SU-DHL-6 (cell line): Measurements from ENCODE around the gene EFNB1.
"Not testable (repeated sequence)": the region's sequence is repeated elsewhere in the genome, so short reads cannot be mapped to it uniquely, and the experiment has no call there.

Source experiments
- CTCF ChIP-seq: fragments of 200-600 bp; sonication (generic); IDR thresholded peaks from one replicate; pipeline ENCODE4 v1.5.1; 2017; ENCODE audit warnings: antibody characterized with exemption, mild to moderate bottlenecking, low read length, moderate library complexity; ENCODE audit not compliant: insufficient read depth, poor library complexity, severe bottlenecking
- EZH2phosphoT487 ChIP-seq: fragments of 200-600 bp; sonication (generic), shearing (Covaris generic); conservative IDR thresholded peaks from 2 replicates; pipeline ENCODE4 v1.6.1; 2018; ENCODE audit warnings: mild to moderate bottlenecking, antibody characterized with exemption, low read length, moderate library complexity, mixed read lengths

GRCh38 chrX:68781295-68781694, 47.5 kb upstream of the EFNB1 start:
- TF ChIP-seq CTCF, EZH2phosphoT487: not testable (repeated sequence)
